Forelimb muscle (tissue), 1 donor: ENCODE data around the gene ABCC1. TPM values are rescaled to one million over a fixed set of nuclear protein-coding genes. Genes with fewer than 3 reads are reported as not detected.
"Not testable (repeated sequence)": the region's sequence is repeated elsewhere in the genome, so short reads cannot be mapped to it uniquely, and the experiment has no call there.

Experiments
- DNase-seq: peaks from one replicate; pipeline ENCODE4 v3.0.0-alpha.2; 2013; ENCODE audit warnings: low read depth
- polyA plus RNA-seq: library from polyadenylated mRNA; unstranded; fragments of 120-200 nt; gene quantifications from one replicate; pipeline ENCODE4 v1.2.1, GENCODE V29; 2013; ENCODE audit not compliant: insufficient read length

ABCC1 gene
- polyA plus RNA-seq, 1 donor = 4.1 TPM

DNA sequence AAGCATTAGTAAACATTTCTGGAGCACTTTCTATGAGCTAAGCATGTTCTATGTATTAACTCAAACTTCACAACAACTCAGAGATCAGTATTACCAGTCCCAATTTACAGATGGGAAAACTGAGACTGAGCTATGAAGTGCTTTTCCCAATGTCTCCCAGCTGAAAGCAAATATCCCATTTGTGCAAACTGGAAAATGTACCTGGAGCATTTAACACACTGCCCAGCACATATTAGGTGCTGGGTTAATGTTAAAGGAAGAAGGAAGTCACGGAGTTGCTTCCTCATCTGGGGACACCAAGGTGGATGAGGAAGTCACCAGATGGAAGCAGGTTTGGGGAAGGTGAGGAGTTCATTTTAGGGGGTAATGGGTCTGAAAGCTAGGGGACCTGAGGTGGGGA lies 207.8 kb downstream of the ABCC1 start:
- no peak for DNase-seq

DNA sequence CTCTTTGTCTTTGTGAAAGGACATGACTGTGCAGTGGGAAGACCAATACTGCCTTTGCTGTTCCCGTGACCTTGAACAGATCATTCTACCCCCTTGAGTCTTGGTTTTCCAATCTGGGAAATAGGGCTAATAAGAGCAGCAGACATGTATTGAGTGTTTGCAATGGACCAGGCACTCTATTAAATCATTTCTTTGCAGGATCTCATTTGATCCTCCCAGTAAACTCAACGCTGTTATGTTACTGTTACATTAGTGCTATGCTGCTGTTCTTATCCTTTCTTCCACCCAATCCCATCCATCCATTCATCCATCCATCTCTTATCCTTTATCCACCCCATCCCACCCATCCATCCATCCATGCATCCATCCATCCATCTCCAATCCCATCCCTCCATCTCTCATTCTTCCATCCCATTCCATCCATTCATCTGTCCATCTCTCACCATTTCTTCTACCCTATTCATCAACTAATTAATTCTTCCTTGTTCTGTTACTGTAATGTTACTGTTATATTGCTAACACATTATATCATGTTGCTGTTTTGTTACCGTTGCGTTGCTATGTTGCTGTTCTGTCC lies 208.8 kb downstream of the ABCC1 start:
- DNase-seq = no peak

DNA sequence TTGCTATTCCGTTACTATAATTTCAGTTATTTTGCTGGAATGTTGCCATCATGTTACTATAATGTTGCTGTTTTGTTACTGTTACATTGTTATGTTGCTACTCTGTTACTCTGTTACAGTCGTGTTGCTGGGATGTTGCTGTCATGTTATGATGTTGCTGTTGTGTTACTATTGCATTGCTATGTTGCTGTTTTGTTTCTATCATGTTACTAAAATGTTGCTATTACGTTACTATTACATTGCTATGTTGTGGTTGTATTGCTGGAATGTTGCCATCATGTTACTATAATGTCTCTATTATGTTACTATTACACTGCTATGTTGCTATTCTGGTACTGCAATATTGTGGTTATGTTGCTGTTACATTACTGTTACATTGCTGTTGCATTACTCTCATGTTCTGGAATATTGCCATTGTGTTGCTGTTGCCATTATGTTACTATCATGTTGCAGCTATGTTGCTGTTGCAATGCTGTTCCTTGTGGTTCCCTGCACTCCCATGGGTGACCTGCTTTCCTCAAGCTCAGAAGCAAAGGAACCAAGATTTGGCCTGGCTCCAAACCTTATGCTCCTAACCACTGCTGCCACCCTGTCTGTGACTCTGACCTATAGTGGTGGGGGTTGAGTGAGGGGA lies 209.4 kb downstream of the ABCC1 start:
- DNase-seq = no peak

- no peak for DNase-seq
Observed at GRCh38 chr16:16159662-16160061, 210.2 kb downstream of the ABCC1 start.

- no peak for DNase-seq
Observed at GRCh38 chr16:16161319-16161718, 211.9 kb downstream of the ABCC1 start.

DNA sequence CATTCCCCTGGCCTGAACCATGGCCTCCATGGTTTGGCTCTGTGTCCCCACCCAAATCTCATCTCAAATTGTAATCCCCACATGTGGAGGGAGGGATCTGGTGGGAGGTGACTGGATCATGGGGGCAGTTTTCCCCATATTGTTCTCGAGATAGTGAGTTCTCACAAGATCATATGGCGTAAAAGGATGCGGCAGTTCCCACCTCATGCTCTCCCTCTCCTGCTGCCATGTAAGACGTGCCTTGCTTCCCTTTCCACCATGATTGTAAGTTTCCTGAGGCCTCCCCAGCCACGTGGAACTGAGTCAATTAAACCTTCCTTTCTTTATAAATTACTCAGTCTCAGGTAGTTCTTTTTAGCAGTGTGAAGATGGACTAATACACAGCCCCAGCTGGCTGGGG lies 212.4 kb downstream of the ABCC1 start:
- not testable (repeated sequence) for DNase-seq

DNA sequence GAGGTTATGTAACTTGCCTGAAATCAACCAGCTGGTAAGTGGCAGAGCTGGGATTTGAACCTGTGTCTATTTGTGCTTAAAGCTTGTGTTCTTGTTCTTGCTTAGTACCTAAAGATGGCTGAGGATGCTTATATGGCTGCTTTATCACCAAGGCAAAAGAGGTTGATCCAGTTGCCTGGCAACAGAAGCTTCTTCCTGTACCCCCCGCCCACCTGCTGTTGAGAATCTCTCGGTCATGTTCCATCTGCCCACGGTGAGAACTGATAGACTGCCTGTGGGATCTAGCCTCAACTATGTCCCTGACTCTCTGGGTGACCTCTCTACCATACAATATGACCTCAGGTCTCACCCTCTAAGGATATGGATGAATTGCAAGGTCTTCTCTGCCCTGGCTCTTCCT lies 213.2 kb downstream of the ABCC1 start:
- DNase-seq = no peak

GRCh38 chr16:16163109-16163508 lies 213.7 kb downstream of the ABCC1 start:
- no peak for DNase-seq

DNA sequence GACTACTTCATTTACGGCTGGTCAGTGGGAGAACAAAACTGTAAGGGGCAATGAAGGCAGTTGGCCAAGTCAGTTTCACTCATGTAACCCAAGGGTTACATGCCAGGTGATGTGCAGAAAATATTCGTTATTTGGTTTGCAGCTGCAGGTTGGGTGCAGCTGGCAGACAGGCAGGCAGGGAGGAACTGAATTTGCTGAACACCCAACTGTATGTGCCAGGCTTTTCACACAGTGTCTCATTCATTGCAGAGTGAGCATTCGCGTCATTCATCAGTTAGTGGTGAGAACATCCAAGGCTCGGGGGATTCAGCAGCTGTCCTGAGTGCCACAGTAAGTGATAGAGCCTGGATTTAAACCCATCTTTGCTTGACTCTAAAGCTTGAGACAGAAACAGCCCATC lies 214.2 kb downstream of the ABCC1 start:
- no peak for DNase-seq

- no peak for DNase-seq
Observed at GRCh38 chr16:16164243-16164642, 214.8 kb downstream of the ABCC1 start.

- no peak for DNase-seq
Observed at GRCh38 chr16:16166085-16166484, 216.7 kb downstream of the ABCC1 start.

GRCh38 chr16:16166949-16167348 lies 217.5 kb downstream of the ABCC1 start:
- no peak for DNase-seq

DNA sequence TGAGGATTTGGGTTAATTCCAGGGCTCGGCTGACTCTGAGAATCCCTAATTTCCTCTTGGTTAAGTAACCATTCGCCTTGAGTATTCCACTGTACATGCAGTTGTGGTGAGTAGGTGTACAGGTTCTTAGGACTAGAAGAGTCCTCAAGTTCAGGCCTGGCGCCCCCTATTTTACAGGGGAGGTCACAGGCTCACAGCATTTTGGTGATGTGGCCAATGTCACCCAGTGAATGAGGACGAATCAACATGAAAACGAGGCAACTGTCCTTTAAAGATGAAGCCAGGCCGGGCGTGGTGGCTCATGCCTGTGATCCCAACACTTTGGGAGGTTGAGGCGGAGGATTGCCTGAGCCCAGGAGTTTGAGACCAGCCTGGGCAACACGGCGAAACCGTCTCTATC lies 218.5 kb downstream of the ABCC1 start:
- no peak for DNase-seq

GRCh38 chr16:16168431-16168830 lies 219.0 kb downstream of the ABCC1 start:
- no peak for DNase-seq

DNA sequence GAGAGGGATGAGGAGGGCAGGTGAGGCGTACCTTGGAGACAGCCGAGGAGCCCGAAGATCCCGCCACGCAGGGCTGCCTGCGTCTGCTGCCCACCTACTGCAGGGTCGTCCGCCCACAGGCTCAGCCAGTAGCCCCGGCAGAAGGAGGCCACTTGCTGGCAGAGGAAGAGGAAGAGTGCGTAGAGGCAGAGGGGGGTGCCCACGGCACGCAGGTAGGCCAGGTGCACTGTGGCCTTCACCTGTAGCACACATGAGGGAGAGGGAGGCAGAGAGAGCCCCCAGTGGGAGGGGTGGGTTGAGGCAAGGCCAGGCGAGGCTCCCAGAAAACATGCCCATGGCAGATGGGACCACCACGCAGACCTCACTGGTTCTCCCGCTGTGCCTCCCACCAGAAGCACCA lies 220.2 kb downstream of the ABCC1 start:
- no peak for DNase-seq

GRCh38 chr16:16171332-16171919 lies 222.0 kb downstream of the ABCC1 start:
- DNase-seq = no peak

DNA sequence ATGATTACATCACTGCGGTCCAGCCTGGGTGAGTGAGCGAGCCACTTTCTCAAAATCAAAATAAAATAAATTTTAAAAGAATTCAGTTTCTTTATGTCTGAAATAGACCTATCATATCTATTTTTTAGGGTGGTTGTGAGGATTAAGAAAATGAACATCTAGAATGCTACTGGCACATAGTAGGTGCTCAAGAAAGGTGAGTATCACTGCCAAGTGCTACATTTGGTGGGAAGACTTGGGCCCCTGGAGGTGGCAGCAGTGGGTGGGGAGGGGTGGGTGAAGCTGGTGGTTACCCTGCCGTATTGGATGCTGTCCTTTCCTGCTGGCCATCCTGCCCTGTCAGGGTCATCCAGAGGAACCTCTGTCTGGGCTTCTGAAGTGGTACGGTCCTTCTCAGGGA lies 223.6 kb downstream of the ABCC1 start:
- no peak for DNase-seq

GRCh38 chr16:16175296-16175695 lies 225.9 kb downstream of the ABCC1 start:
- DNase-seq = no peak

GRCh38 chr16:16176328-16176727 lies 226.9 kb downstream of the ABCC1 start:
- DNase-seq = no peak

GRCh38 chr16:16178455-16179162 lies 229.2 kb downstream of the ABCC1 start:
- DNase-seq = no peak

DNA sequence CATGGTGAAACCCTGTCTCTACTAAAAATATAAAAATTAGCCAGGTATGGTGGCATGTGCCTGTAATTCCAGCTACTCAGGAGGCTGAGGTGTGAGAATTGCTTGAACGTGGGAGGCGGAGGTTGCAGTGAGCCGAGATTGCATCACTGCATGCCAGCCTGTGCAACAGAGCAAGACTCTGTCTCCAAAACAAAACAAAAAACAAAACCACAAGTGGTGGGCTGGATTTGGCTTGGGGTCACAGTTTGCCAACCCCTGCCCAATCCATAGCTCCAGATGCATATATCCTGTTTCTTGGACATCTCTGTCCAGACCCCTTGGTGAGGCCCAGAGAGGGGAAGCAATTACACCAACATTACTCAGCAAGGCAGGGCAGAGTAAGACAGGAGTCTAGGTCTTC lies 232.3 kb downstream of the ABCC1 start:
- DNase-seq = not testable (repeated sequence)

DNA sequence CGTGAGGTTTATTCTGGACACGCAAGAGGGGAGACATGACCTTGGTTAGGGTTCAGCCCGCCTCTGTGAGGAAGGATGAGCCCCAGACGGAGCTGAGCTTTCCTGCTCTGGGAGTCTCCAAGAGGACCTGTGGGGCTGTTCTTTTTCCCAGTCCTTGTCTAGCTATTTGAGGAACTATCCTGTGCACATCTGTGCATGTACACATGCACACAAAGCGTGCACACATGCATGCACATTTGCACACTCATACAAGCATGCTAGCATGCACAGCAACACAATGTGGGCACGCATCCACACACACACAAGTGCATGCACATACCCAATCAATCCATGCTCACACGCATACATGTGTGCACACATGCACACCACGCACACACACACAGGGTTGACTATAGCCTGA lies 233.5 kb downstream of the ABCC1 start:
- no peak for DNase-seq

DNA sequence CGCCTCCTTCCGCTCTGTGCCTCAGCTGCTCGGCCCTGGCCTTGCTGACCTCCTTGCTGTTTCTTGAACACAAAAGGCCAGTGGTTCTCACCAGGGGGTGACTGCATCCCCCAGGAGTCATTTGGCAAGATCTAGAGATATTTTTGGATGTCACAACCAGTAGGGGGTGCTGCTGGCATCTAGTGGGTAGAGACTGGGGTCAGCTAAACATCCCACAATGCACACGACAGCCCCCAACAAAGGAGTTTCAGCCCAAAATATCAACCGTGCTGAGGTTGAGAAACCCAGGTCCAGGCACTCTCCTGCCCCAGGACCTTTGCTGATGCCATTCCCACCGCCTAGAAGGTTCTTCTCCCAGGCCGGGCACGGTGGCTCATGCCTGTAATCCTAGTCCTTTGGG lies 234.1 kb downstream of the ABCC1 start:
- no peak for DNase-seq
